Globus pallidus (tissue), 1 donor: Measurements from ENCODE around the gene PGA3.
A peak's percentile ranks its signal among the peaks of the same experiment; 100 is the strongest.
"Not testable (repeated sequence)": the region's sequence is repeated elsewhere in the genome, so short reads cannot be mapped to it uniquely, and the experiment has no call there.

Source experiments
- DNase-seq: peaks from one replicate; pipeline ENCODE4 v3.0.0-alpha.2; 2015; ENCODE audit warnings: low spot score

Gene PGA3

GRCh38 chr11:61171907-61172306 is 31.4 kb upstream of the PGA3 start:
- no peak for DNase-seq

GRCh38 chr11:61172356-61172755 is 31.0 kb upstream of the PGA3 start:
- DNase-seq = no peak

- DNase-seq = no peak
Measured at GRCh38 chr11:61172888-61173287, 30.4 kb upstream of the PGA3 start.

- no peak for DNase-seq
Measured at GRCh38 chr11:61173456-61173855, 29.9 kb upstream of the PGA3 start.

- DNase-seq = no peak
Measured at GRCh38 chr11:61174273-61174672, 29.0 kb upstream of the PGA3 start.

GRCh38 chr11:61174949-61175348 is 28.4 kb upstream of the PGA3 start:
- no peak for DNase-seq

GRCh38 chr11:61176446-61176845 is 26.9 kb upstream of the PGA3 start:
- no peak for DNase-seq

- not testable (repeated sequence) for DNase-seq
Measured at GRCh38 chr11:61180205-61180604, 23.1 kb upstream of the PGA3 start.

- DNase-seq = no peak
Measured at GRCh38 chr11:61181489-61181888, 21.8 kb upstream of the PGA3 start.

- no peak for DNase-seq
Measured at GRCh38 chr11:61183645-61184044, 19.7 kb upstream of the PGA3 start.

GRCh38 chr11:61186504-61186903 is 16.8 kb upstream of the PGA3 start:
- no peak for DNase-seq

- DNase-seq = peak; percentile 49
Measured at GRCh38 chr11:61187505-61188130, 15.7 kb upstream of the PGA3 start.

- no peak for DNase-seq
Measured at GRCh38 chr11:61189933-61190332, 13.4 kb upstream of the PGA3 start.

- no peak for DNase-seq
Measured at GRCh38 chr11:61193596-61193995, 9.7 kb upstream of the PGA3 start.

- no peak for DNase-seq
Measured at GRCh38 chr11:61194169-61194671, 9.1 kb upstream of the PGA3 start.

GRCh38 chr11:61194981-61195695 is 8.2 kb upstream of the PGA3 start:
- no peak for DNase-seq

- no peak for DNase-seq
Measured at GRCh38 chr11:61195719-61196118, 7.6 kb upstream of the PGA3 start.

GRCh38 chr11:61198361-61198760 is 5.0 kb upstream of the PGA3 start:
- DNase-seq = no peak

GRCh38 chr11:61198948-61199523 is 4.3 kb upstream of the PGA3 start:
- DNase-seq = no peak

GRCh38 chr11:61201476-61201875 is 1.8 kb upstream of the PGA3 start:
- DNase-seq = no peak

- DNase-seq = not testable (repeated sequence)
Measured at GRCh38 chr11:61203873-61204272, 558 bp downstream of the PGA3 start.

- DNase-seq = not testable (repeated sequence)
Measured at GRCh38 chr11:61204502-61205059, 1.3 kb downstream of the PGA3 start.
